OCI-LY3 (cell line): ENCODE data around the gene BRF1.

Source experiments
- EZH2phosphoT487 ChIP-seq: fragments of 200-600 bp; shearing (Covaris generic); IDR thresholded peaks from 2 replicates; pipeline ENCODE4 v1.6.1; 2018; ENCODE audit warnings: antibody characterized with exemption, mixed run types, low read depth
- TF ChIP-seq, protein P1 (sequence below): fragments of 200-600, 300-600 bp; sonication (generic); IDR thresholded peaks from 2 replicates; pipeline ENCODE4 v1.5.1; 2014; ENCODE audit warnings: antibody characterized with exemption, low read length, low read depth

DNA sequence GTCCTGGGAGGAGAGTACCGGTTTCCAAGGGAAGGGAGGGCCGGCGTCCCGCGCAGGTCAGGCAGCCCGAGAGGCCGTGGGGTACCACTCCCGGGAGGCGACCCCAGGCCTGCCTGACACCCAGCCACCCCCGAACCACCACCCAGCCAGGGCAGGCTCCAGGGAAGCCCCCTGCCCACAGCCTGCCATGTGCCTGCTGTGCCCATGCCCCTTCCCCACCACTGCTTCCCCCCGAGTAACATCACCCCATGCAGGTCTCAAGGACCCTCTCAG is 122.0 kb downstream of the BRF1 start:
- TF ChIP-seq, protein P1, sequence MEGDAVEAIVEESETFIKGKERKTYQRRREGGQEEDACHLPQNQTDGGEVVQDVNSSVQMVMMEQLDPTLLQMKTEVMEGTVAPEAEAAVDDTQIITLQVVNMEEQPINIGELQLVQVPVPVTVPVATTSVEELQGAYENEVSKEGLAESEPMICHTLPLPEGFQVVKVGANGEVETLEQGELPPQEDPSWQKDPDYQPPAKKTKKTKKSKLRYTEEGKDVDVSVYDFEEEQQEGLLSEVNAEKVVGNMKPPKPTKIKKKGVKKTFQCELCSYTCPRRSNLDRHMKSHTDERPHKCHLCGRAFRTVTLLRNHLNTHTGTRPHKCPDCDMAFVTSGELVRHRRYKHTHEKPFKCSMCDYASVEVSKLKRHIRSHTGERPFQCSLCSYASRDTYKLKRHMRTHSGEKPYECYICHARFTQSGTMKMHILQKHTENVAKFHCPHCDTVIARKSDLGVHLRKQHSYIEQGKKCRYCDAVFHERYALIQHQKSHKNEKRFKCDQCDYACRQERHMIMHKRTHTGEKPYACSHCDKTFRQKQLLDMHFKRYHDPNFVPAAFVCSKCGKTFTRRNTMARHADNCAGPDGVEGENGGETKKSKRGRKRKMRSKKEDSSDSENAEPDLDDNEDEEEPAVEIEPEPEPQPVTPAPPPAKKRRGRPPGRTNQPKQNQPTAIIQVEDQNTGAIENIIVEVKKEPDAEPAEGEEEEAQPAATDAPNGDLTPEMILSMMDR = no peak
- TF ChIP-seq EZH2phosphoT487 = no peak
